HepG2 (cell line): ENCODE measurements around the gene MTFP1. TPM values are rescaled to one million over a fixed set of nuclear protein-coding genes. Genes with fewer than 3 reads are reported as not detected.

Experiments used
- ARNT2 ChIP-seq: sonication (generic); formaldehyde crosslinking; IDR thresholded peaks from 2 replicates; pipeline ENCODE4 v1.8.0; 2022; ENCODE audit warnings: mild to moderate bottlenecking, low read depth, missing genetic modification reagents, moderate library complexity
- CSRNP1 ChIP-seq: sonication (generic); formaldehyde crosslinking; IDR thresholded peaks from 2 replicates; pipeline ENCODE4 v1.8.1; 2023; ENCODE audit warnings: mild to moderate bottlenecking, missing genetic modification reagents
- DNMT3B ChIP-seq: conservative IDR thresholded peaks from 2 replicates; pipeline ENCODE4 v1.6.1; 2016; ENCODE audit warnings: missing biosample characterization, control low read depth
- HBP1 ChIP-seq: IDR thresholded peaks from 2 replicates; pipeline ENCODE4 v1.6.1; 2016; ENCODE audit warnings: low read depth, control low read depth
- HCFC1 ChIP-seq: fragments of 150-350 bp; IDR thresholded peaks from 2 replicates; pipeline ENCODE4 v1.6.1; 2014; ENCODE audit warnings: low read depth, low read length
- HNF1B ChIP-seq: sonication (generic); formaldehyde crosslinking; IDR thresholded peaks from 2 replicates; pipeline ENCODE4 v1.5.1; 2020; ENCODE audit warnings: mild to moderate bottlenecking, moderate library complexity, missing genetic modification reagents
- LBX2 ChIP-seq: sonication (generic); formaldehyde crosslinking; IDR thresholded peaks from 2 replicates; pipeline ENCODE4 v1.5.0; 2020; ENCODE audit warnings: missing genetic modification reagents, mild to moderate bottlenecking, borderline replicate concordance
- LCORL ChIP-seq, 2 experiments: fragments of 450-650 bp in 1 of 2; sonication (generic) in 1 of 2; formaldehyde crosslinking in 1 of 2; IDR thresholded peaks; 2 replicates each; pipeline versions ENCODE4 v1.5.0 to v1.6.1; 2017 to 2020; ENCODE audit warnings: antibody characterized with exemption in 1 of 2, missing genetic modification reagents in 1 of 2
- MEF2D ChIP-seq: sonication (generic); formaldehyde crosslinking; IDR thresholded peaks from 2 replicates; pipeline ENCODE4 v1.5.1; 2020; ENCODE audit warnings: mild to moderate bottlenecking, missing genetic modification reagents
- PHF21A ChIP-seq: sonication (generic); formaldehyde crosslinking; IDR thresholded peaks from 2 replicates; pipeline ENCODE4 v1.5.0; 2020; ENCODE audit warnings: mild to moderate bottlenecking, missing genetic modification reagents
- RAD21 ChIP-seq: fragments of 450-650 bp; formaldehyde crosslinking; IDR thresholded peaks from 2 replicates; pipeline ENCODE4 v1.5.0; 2020; ENCODE audit warnings: mild to moderate bottlenecking
- RARA ChIP-seq: IDR thresholded peaks from 2 replicates; pipeline ENCODE4 v1.6.1; 2016; ENCODE audit warnings: missing genetic modification reagents, missing compliant biosample characterization
- RFX5 ChIP-seq: IDR thresholded peaks from 2 replicates; pipeline ENCODE4 v1.6.1; 2011; ENCODE audit warnings: low read depth, low read length, improper control_type of control experiment
- SAP130 ChIP-seq: IDR thresholded peaks from 2 replicates; pipeline ENCODE4 v1.6.1; 2016; ENCODE audit warnings: low read depth
- SRSF1 ChIP-seq: fragments of 200-400 bp; formaldehyde crosslinking; optimal IDR thresholded peaks from 2 replicates; pipeline ENCODE3; 2017; ENCODE audit warnings: mild to moderate bottlenecking, low read depth, low read length, moderate library complexity
- SYNCRIP ChIP-seq: fragments of 200-400 bp; formaldehyde crosslinking; IDR thresholded peaks from 2 replicates; pipeline ENCODE4 v1.6.1; 2018; ENCODE audit warnings: mild to moderate bottlenecking, low read depth, low read length; ENCODE audit not compliant: insufficient read depth
- TCF12 ChIP-seq, 2 experiments: fragments of 450-650 bp in 1 of 2; sonication (generic) in 1 of 2; formaldehyde crosslinking in 1 of 2; IDR thresholded peaks; 2 replicates each; pipeline versions ENCODE4 v1.6.1 to v1.8.0; 2017 to 2022; ENCODE audit warnings: antibody characterized with exemption in 1 of 2, mild to moderate bottlenecking in 1 of 2, missing genetic modification reagents in 1 of 2, moderate library complexity in 1 of 2
- ZBTB46 ChIP-seq: sonication (generic); formaldehyde crosslinking; IDR thresholded peaks from 2 replicates; pipeline ENCODE4 v1.4.0; 2020; ENCODE audit warnings: mild to moderate bottlenecking, missing genetic modification reagents, borderline replicate concordance
- ZNF441 ChIP-seq: sonication (generic); formaldehyde crosslinking; IDR thresholded peaks from 2 replicates; pipeline ENCODE4 v1.7.0; 2021; ENCODE audit warnings: missing genetic modification reagents, borderline replicate concordance
- ZNF446 ChIP-seq: sonication (generic); formaldehyde crosslinking; IDR thresholded peaks from 2 replicates; pipeline ENCODE4 v1.5.0; 2020; ENCODE audit warnings: mild to moderate bottlenecking, missing genetic modification reagents
- ZNF557 ChIP-seq: sonication (generic); formaldehyde crosslinking; IDR thresholded peaks from 2 replicates; pipeline ENCODE4 v1.4.0; 2020; ENCODE audit warnings: missing genetic modification reagents
- ZNF761 ChIP-seq: sonication (generic); formaldehyde crosslinking; conservative IDR thresholded peaks from 2 replicates; pipeline ENCODE4 v1.4.0; 2020; ENCODE audit warnings: mild to moderate bottlenecking, missing genetic modification reagents
- ZNF841 ChIP-seq: sonication (generic); formaldehyde crosslinking; IDR thresholded peaks from 2 replicates; pipeline ENCODE4 v1.8.1; 2023; ENCODE audit warnings: missing genetic modification reagents, borderline replicate concordance
- polyA plus RNA-seq, 8 experiments: library from polyadenylated mRNA; depleted of rRNA in 3 of 8; stranded (reverse) in 7 of 8; unstranded in 1 of 8; fragments of >200 nt; fragmentation: Illumina TruSeq in 4 of 8; extraction: Trizol in 4 of 8; gene quantifications; 2 replicates each; pipeline versions ENCODE4 v1.2.1 to v1.2.3, GENCODE V29; 2011 to 2016; ENCODE audit warnings: low read depth in 4 of 8, missing spikeins in 1 of 8, mixed read lengths in 1 of 8; ENCODE audit not compliant: insufficient read depth in 1 of 8
- total RNA-seq, 5 experiments: library from RNA; depleted of rRNA; stranded (reverse); fragments of >200 nt; fragmentation: Illumina TruSeq; extraction: Trizol; gene quantifications; 2 replicates each; pipeline ENCODE4 v1.2.3, GENCODE V29; 2016; ENCODE audit warnings: low read depth in 1 of 5

Gene MTFP1
- total and polyA plus RNA-seq, 2 of the 13 experiments (the other 11 are each of a cell fraction or from before 2014, with no cell fraction given): 29.5 to 45.6 TPM

- TF ChIP-seq ZBTB46 (CRISPR knock-in tag) (no peak), TCF12 (IDR thresholded peaks at IDR 0.05) (no peak), TCF12 (CRISPR knock-in tag; IDR thresholded peaks at IDR 0.05) (no peak), RAD21 (CRISPR knock-in tag) (peak; percentile 95), HNF1B (no peak; the same call in 1 of the 2 replicates), ZNF557 (CRISPR knock-in tag) (no peak), PHF21A (CRISPR knock-in tag) (no peak), HBP1 (no peak), HCFC1 (no peak), MEF2D (no peak), SYNCRIP (no peak), SAP130 (CRISPR knock-in tag) (peak; percentile 53), RFX5 (no peak), LCORL (IDR thresholded peaks at IDR 0.05) (no peak), LCORL (CRISPR knock-in tag; IDR thresholded peaks at IDR 0.05) (peak; percentile 56; the same call in 1 of the 2 replicates), CSRNP1 (CRISPR knock-in tag) (peak; percentile 51; the same call in 1 of the 2 replicates), DNMT3B (CRISPR knock-in tag) (peak; percentile 32; the same call in 1 of the 2 replicates), ZNF446 (CRISPR knock-in tag) (no peak), ZNF761 (CRISPR knock-in tag) (no peak), ZNF841 (CRISPR knock-in tag) (no peak), ARNT2 (CRISPR knock-in tag) (no peak), SRSF1 (no peak), ZNF441 (CRISPR knock-in tag) (no peak), LBX2 (CRISPR knock-in tag) (no peak), RARA (CRISPR knock-in tag) (peak; percentile 31; the same call in 1 of the 2 replicates)
These were observed 34.4 kb upstream of the MTFP1 start (continued) for GRCh38 chr22:30390974-30391691.
